ENCODE results near the gene GPR78.

The GPR78 gene

GRCh38 chr4:8539661-8540060 is 40.5 kb upstream of the GPR78 start:
- Histone ChIP-seq H3K27me3 (ENCODE audit: control insufficient read depth, insufficient read depth, low read length, poor library complexity, severe bottlenecking) (no peaks in the 10 kb centered on the region), H3K9me3 (ENCODE audit: control insufficient read depth, low read length) (no peaks in the 10 kb centered on the region), H3K4me1 (ENCODE audit: control insufficient read depth, insufficient read depth, low read length) (peaks cover under 1% of the 10 kb centered on the region), H3K27ac (ENCODE audit: insufficient read depth, low read depth, low read length, poor library complexity, severe bottlenecking) (no peak overlapping the region), H3K36me3 (ENCODE audit: control insufficient read depth, insufficient read depth, low read length) (no peaks in the 10 kb centered on the region), H3K4me3 (ENCODE audit: insufficient read depth, low read depth, low read length) (no peak overlapping the region)
- WGBS, 2 experiments, result 92 to 95% methylated on average over 5 of the region's 5 CpGs

- Histone ChIP-seq H3K4me1 (ENCODE audit: control insufficient read depth, insufficient read depth, low read length) (no peaks in the 10 kb centered on the region), H3K27me3 (ENCODE audit: control insufficient read depth, insufficient read depth, low read length, poor library complexity, severe bottlenecking) (no peaks in the 10 kb centered on the region), H3K27ac (ENCODE audit: insufficient read depth, low read depth, low read length, poor library complexity, severe bottlenecking) (no peak overlapping the region), H3K4me3 (ENCODE audit: insufficient read depth, low read depth, low read length) (no peak overlapping the region), H3K9me3 (ENCODE audit: control insufficient read depth, low read length) (no peaks in the 10 kb centered on the region), H3K36me3 (ENCODE audit: control insufficient read depth, insufficient read depth, low read length) (no peaks in the 10 kb centered on the region)
- 84 to 96% methylated on average over 8 to 9 of the region's 9 CpGs for WGBS, 2 experiments
Measured at GRCh38 chr4:8540072-8540471, 40.1 kb upstream of the GPR78 start.

GRCh38 chr4:8540586-8540985 is 39.6 kb upstream of the GPR78 start:
- H3K4me1 ChIP-seq (ENCODE audit: control insufficient read depth, insufficient read depth, low read length), result no peaks in the 10 kb centered on the region
- WGBS, 2 experiments, result 91% methylated on average over 11 of the region's 11 CpGs
- no peak overlapping the region for H3K4me3 ChIP-seq (ENCODE audit: insufficient read depth, low read depth, low read length)
- no peak overlapping the region for H3K27ac ChIP-seq (ENCODE audit: insufficient read depth, low read depth, low read length, poor library complexity, severe bottlenecking)
- H3K36me3 ChIP-seq (ENCODE audit: control insufficient read depth, insufficient read depth, low read length), result no peaks in the 10 kb centered on the region
- H3K27me3 ChIP-seq (ENCODE audit: control insufficient read depth, insufficient read depth, low read length, poor library complexity, severe bottlenecking), result no peaks in the 10 kb centered on the region
- no peaks in the 10 kb centered on the region for H3K9me3 ChIP-seq (ENCODE audit: control insufficient read depth, low read length)

GRCh38 chr4:8540991-8541390 is 39.2 kb upstream of the GPR78 start:
- no peak overlapping the region for H3K27ac ChIP-seq (ENCODE audit: insufficient read depth, low read depth, low read length, poor library complexity, severe bottlenecking)
- no peak overlapping the region for H3K4me3 ChIP-seq (ENCODE audit: insufficient read depth, low read depth, low read length)
- no peaks in the 10 kb centered on the region for H3K36me3 ChIP-seq (ENCODE audit: control insufficient read depth, insufficient read depth, low read length)
- 89 to 93% methylated on average over 8 of the region's 8 CpGs for WGBS, 2 experiments
- peaks cover 3% of the 10 kb centered on the region for H3K27me3 ChIP-seq (ENCODE audit: control insufficient read depth, insufficient read depth, low read length, poor library complexity, severe bottlenecking)
- no peaks in the 10 kb centered on the region for H3K4me1 ChIP-seq (ENCODE audit: control insufficient read depth, insufficient read depth, low read length)
- H3K9me3 ChIP-seq (ENCODE audit: control insufficient read depth, low read length), result no peaks in the 10 kb centered on the region

GRCh38 chr4:8541981-8542715 is 38.0 kb upstream of the GPR78 start:
- Histone ChIP-seq H3K36me3 (ENCODE audit: control insufficient read depth, insufficient read depth, low read length) (no peaks in the 10 kb centered on the region), H3K27ac (ENCODE audit: insufficient read depth, low read depth, low read length, poor library complexity, severe bottlenecking) (no peak overlapping the region), H3K4me1 (ENCODE audit: control insufficient read depth, insufficient read depth, low read length) (no peaks in the 10 kb centered on the region), H3K9me3 (ENCODE audit: control insufficient read depth, low read length) (no peaks in the 10 kb centered on the region), H3K27me3 (ENCODE audit: control insufficient read depth, insufficient read depth, low read length, poor library complexity, severe bottlenecking) (peaks cover 6% of the 10 kb centered on the region), H3K4me3 (ENCODE audit: insufficient read depth, low read depth, low read length) (no peak overlapping the region)
- WGBS, 2 experiments, result 86 to 87% methylated on average over 17 of the region's 17 CpGs

GRCh38 chr4:8542776-8543525 is 37.2 kb upstream of the GPR78 start:
- WGBS, 2 experiments, result 94% methylated on average over 16 of the region's 16 CpGs

GRCh38 chr4:8543623-8544022 is 36.6 kb upstream of the GPR78 start:
- Histone ChIP-seq H3K27me3 (ENCODE audit: control insufficient read depth, insufficient read depth, low read length, poor library complexity, severe bottlenecking) (peaks cover 6% of the 10 kb centered on the region), H3K27ac (ENCODE audit: insufficient read depth, low read depth, low read length, poor library complexity, severe bottlenecking) (no peak overlapping the region), H3K4me1 (ENCODE audit: control insufficient read depth, insufficient read depth, low read length) (no peaks in the 10 kb centered on the region), H3K9me3 (ENCODE audit: control insufficient read depth, low read length) (no peaks in the 10 kb centered on the region), H3K4me3 (ENCODE audit: insufficient read depth, low read depth, low read length) (no peak overlapping the region), H3K36me3 (ENCODE audit: control insufficient read depth, insufficient read depth, low read length) (no peaks in the 10 kb centered on the region)
- 93 to 96% methylated on average over 10 of the region's 10 CpGs for WGBS, 2 experiments

More at GRCh38 chr4:8542776-8543525, 37.2 kb upstream of the GPR78 start:
- no peak overlapping the region for H3K4me3 ChIP-seq (ENCODE audit: insufficient read depth, low read depth, low read length)
- no peak overlapping the region for H3K27ac ChIP-seq (ENCODE audit: insufficient read depth, low read depth, low read length, poor library complexity, severe bottlenecking)
- no peaks in the 10 kb centered on the region for H3K9me3 ChIP-seq (ENCODE audit: control insufficient read depth, low read length)
- H3K36me3 ChIP-seq (ENCODE audit: control insufficient read depth, insufficient read depth, low read length), result no peaks in the 10 kb centered on the region
- H3K4me1 ChIP-seq (ENCODE audit: control insufficient read depth, insufficient read depth, low read length), result no peaks in the 10 kb centered on the region
- peaks cover 6% of the 10 kb centered on the region for H3K27me3 ChIP-seq (ENCODE audit: control insufficient read depth, insufficient read depth, low read length, poor library complexity, severe bottlenecking)

- Histone ChIP-seq H3K9me3 (ENCODE audit: control insufficient read depth, low read length) (no peaks in the 10 kb centered on the region), H3K27ac (ENCODE audit: insufficient read depth, low read depth, low read length, poor library complexity, severe bottlenecking) (no peak overlapping the region), H3K4me3 (ENCODE audit: insufficient read depth, low read depth, low read length) (no peak overlapping the region), H3K27me3 (ENCODE audit: control insufficient read depth, insufficient read depth, low read length, poor library complexity, severe bottlenecking) (peaks cover 6% of the 10 kb centered on the region), H3K36me3 (ENCODE audit: control insufficient read depth, insufficient read depth, low read length) (no peaks in the 10 kb centered on the region), H3K4me1 (ENCODE audit: control insufficient read depth, insufficient read depth, low read length) (no peaks in the 10 kb centered on the region)
- 95 to 97% methylated on average over 3 of the region's 3 CpGs for WGBS, 2 experiments
Measured at GRCh38 chr4:8544282-8544681, 35.9 kb upstream of the GPR78 start.

- Histone ChIP-seq H3K27ac (ENCODE audit: insufficient read depth, low read depth, low read length, poor library complexity, severe bottlenecking) (no peak overlapping the region), H3K27me3 (ENCODE audit: control insufficient read depth, insufficient read depth, low read length, poor library complexity, severe bottlenecking) (peaks cover 6% of the 10 kb centered on the region), H3K4me3 (ENCODE audit: insufficient read depth, low read depth, low read length) (no peak overlapping the region), H3K36me3 (ENCODE audit: control insufficient read depth, insufficient read depth, low read length) (no peaks in the 10 kb centered on the region), H3K4me1 (ENCODE audit: control insufficient read depth, insufficient read depth, low read length) (no peaks in the 10 kb centered on the region), H3K9me3 (ENCODE audit: control insufficient read depth, low read length) (no peaks in the 10 kb centered on the region)
- WGBS, 2 experiments, result 90 to 91% methylated on average over 32 of the region's 32 CpGs
Measured at GRCh38 chr4:8544741-8545438, 35.3 kb upstream of the GPR78 start.

GRCh38 chr4:8545439-8545765 is 34.8 kb upstream of the GPR78 start:
- no peak overlapping the region for H3K27ac ChIP-seq (ENCODE audit: insufficient read depth, low read depth, low read length, poor library complexity, severe bottlenecking)
- H3K36me3 ChIP-seq (ENCODE audit: control insufficient read depth, insufficient read depth, low read length), result no peaks in the 10 kb centered on the region
- H3K4me1 ChIP-seq (ENCODE audit: control insufficient read depth, insufficient read depth, low read length), result no peaks in the 10 kb centered on the region
- WGBS, 2 experiments, result 83% methylated on average over 9 of the region's 9 CpGs
- H3K9me3 ChIP-seq (ENCODE audit: control insufficient read depth, low read length), result no peaks in the 10 kb centered on the region
- peaks cover 6% of the 10 kb centered on the region for H3K27me3 ChIP-seq (ENCODE audit: control insufficient read depth, insufficient read depth, low read length, poor library complexity, severe bottlenecking)
- H3K4me3 ChIP-seq (ENCODE audit: insufficient read depth, low read depth, low read length), result no peak overlapping the region
